Stimulated activated naive CD4-positive, alpha-beta T cell (primary cell): Measurements from ENCODE around the gene DGCR8.
"Not testable (repeated sequence)": the region's sequence is repeated elsewhere in the genome, so short reads cannot be mapped to it uniquely, and the experiment has no call there.

Experiments used
- DNase-seq, 6 experiments: peaks; one replicate each; lab custom pipeline; 2025; lab: John Stamatoyannopoulos, UW

DGCR8 gene

DNA sequence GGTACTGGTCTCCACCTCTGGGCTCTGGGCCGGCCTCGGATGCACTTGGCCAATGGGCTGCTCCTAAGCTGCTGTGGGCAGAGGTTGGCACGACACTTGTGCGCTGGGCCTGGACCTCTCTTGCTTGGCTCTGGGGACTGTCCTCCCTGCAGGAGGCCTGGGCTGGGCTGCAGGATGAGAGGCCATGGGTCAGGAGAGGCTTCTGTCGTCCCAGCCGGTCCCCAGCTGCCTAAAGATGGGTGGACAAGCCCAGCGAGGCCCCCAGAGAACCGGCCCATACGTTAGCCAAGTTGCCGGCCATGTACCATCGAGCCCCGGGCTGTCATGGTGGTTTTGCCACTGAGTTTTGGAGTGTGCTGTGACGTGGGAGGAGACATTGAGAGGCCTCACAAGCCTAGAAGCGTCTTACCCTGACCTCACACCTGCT lies 72.4 kb downstream of the DGCR8 start:
- DNase-seq, result no peak

GRCh38 chr22:20153945-20154344 lies 73.9 kb downstream of the DGCR8 start:
- no peak for DNase-seq

- DNase-seq, result no peak
Observed at GRCh38 chr22:20154602-20155187, 74.7 kb downstream of the DGCR8 start.

GRCh38 chr22:20155330-20156041 lies 75.4 kb downstream of the DGCR8 start:
- DNase-seq, result no peak

GRCh38 chr22:20156042-20156389 lies 76.0 kb downstream of the DGCR8 start:
- DNase-seq, result no peak

DNA sequence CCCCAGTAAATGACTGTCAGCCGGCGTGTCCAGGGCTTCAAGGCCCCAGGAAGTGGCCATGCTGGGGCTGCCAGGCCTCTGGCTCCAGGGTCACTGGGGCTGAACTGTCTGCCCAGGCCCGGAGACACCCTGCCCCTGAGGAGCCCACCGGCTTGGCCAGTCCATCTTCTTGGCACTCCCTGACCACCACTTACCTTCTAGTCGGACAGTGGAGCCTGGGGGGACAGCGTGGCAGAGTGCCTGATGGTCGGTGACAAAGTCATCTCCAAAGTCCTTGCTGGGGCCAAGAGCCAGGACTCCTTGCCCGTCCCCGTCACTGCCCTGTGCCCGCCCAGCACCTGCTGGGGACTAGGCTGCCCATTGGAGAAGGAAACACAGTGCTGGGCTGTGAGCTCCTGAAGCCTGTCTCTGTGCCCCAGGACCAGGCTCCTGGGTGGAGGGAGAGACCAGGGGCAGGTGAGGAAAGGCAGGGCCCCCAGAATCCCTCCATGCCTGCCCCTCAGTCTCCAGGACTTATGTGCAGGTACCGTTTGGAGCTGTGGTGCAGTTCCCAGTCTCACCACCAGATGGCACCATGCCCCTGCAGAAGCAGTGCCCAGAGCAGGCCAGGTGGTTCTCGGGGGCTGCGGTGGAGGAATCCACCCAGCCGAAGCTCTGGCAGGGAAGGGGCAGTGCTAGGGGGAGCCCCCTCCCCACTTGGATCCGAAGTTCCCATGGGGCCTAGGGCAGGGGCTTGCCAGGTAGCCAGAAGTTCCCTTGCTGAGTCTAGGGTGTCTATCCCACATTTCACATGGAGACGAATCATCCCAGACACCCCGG lies 76.8 kb downstream of the DGCR8 start:
- DNase-seq, result peak; percentile 56 to 92 (median 83)

GRCh38 chr22:20157430-20158183 lies 77.6 kb downstream of the DGCR8 start:
- DNase-seq, result no peak

DNA sequence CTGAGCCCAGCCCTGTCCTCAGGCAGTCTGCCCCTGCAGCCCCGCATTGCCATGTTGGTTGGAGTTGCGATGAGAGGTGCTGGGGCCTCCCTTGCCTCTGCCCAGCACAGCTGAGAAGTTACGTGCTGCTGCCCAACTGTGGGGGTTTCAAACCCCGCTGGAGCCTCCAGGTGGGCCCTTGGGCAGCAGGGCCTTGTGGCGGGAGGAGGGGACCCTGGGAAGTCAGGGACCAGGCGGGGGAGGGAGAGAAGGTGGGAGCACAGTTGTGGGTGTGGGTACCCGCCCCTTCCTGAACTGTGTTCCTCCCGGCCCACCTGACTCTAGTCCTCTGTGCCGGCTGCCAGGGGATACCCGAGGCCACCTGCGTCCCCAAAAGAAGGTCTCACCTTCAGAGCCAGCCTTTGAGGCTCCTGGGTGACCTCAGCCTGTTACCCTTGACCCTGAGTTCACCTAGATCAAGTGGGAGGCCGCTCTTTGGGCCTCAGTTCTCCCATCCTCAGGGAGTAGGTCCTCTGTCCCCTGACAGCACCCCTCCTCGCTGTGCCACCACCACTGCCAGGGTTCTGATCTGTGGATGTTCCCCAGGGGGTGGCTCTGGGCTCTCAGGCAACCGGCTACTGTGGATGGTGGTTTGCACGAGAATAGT lies 78.5 kb downstream of the DGCR8 start:
- DNase-seq, result no peak

DNA sequence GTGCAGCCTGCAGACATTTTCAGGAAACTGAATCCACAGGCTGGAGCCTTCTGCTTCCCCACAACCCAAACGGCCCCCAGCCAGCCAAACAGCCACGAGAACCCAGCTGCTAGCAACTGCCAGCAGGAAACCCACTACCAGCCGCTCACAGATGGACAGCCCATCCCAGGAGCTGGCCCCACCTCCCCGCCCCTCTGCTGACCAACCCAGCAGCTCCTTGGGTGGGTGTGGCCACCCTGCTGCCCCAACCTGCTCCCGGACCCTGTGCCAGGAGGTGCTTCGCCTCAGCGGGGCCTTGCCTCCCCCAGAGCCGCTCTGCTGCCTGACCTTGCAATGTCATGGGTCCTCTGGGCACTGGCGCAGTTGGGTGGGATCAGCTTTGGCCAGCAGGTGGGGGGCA lies 79.0 kb downstream of the DGCR8 start:
- DNase-seq, result no peak

DNA sequence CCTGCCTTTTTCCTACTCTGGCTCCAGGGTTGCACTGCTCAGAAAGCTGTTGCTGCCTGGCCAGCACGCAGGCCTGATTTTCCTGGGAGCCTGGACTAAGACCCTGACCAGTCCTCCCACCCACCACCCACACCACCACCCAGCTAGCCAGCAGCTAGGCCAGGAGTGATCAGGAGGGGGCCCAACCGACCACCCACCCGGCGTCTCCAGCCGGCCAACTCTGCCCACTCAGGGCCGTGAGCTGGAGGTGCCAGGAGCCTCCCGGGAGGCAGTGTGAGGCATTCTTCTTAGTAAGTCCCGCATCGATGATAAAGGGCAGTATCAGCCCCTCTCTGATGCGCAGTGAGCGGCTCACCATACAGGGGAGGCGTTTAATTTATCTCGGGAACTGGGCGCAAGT lies 79.5 kb downstream of the DGCR8 start:
- not testable (repeated sequence) for DNase-seq

- no peak for DNase-seq
Observed at GRCh38 chr22:20160041-20160440, 80.0 kb downstream of the DGCR8 start.
